Panc1 (cell line): ENCODE results near the gene WDR33. TPM values are rescaled to one million over a fixed set of nuclear protein-coding genes. Genes with fewer than 3 reads are reported as not detected.

Experiments used
- ATAC-seq: fragments of 200-7000 bp; cut with Tn5 transposase; 2 replicates; pipeline ENCODE4 v1.9.1; 2020; ENCODE audit warnings: mild to moderate bottlenecking, moderate library complexity
- BruUV-seq: library from RNA; stranded (reverse); fragments of 400-500 nt; replicated peaks from 2 replicates; lab custom pipeline; 2021; lab: Mats Ljungman, UMichigan
- CTCF ChIA-PET: fragments of 300-600 bp; sonication (Branson Sonifier 250); formaldehyde crosslinking; loops from one replicate; lab custom pipeline; 2022; ENCODE audit warnings: antibody characterized with exemption; lab: Charles Lee
- POLR2A ChIA-PET: fragments of 300-600 bp; sonication (Branson Sonifier 250); formaldehyde crosslinking; loops from one replicate; lab custom pipeline; 2022; ENCODE audit warnings: antibody characterized with exemption; lab: Charles Lee
- DNase-seq: peaks from one replicate; pipeline ENCODE4 v3.0.0-alpha.2; 2010; ENCODE audit warnings: low read depth, low spot score
- H3K27ac ChIP-seq: 2 replicates; pipeline ENCODE4 v1.5.1; 2011; ENCODE audit warnings: mild to moderate bottlenecking, low read length, inconsistent platforms
- H3K27me3 ChIP-seq: fragments of 200-500 bp; sonication (Bioruptor generic); 2 replicates; pipeline ENCODE4 v1.6.0; 2014; ENCODE audit warnings: low read length, inconsistent platforms; ENCODE audit not compliant: control insufficient read depth, insufficient read depth
- H3K36me3 ChIP-seq: fragments of 200-500 bp; sonication (Bioruptor generic); 2 replicates; pipeline ENCODE4 v1.5.1; 2014; ENCODE audit warnings: inconsistent platforms, mild to moderate bottlenecking, low read length, moderate library complexity; ENCODE audit not compliant: control insufficient read depth, insufficient read depth
- H3K4me1 ChIP-seq: 2 replicates; pipeline ENCODE4 v1.5.1; 2011; ENCODE audit warnings: inconsistent platforms, mild to moderate bottlenecking, low read length, moderate library complexity; ENCODE audit not compliant: control insufficient read depth, insufficient read depth
- H3K4me3 ChIP-seq, 2 experiments: 2 replicates each; pipeline ENCODE4 v1.5.1; 2011 to 2012; ENCODE audit warnings: low read depth in 2 of 2, low read length in 2 of 2, mild to moderate bottlenecking in 2 of 2, inconsistent platforms in 1 of 2, moderate library complexity in 1 of 2
- H3K9me3 ChIP-seq: fragments of 200-500 bp; sonication (Bioruptor generic); 2 replicates; pipeline ENCODE4 v1.5.1; 2014; ENCODE audit warnings: low read depth, mild to moderate bottlenecking, inconsistent platforms, low read length, moderate library complexity; ENCODE audit not compliant: control insufficient read depth, insufficient read depth
- POLR2AphosphoS5 ChIP-seq: IDR thresholded peaks from 2 replicates; pipeline ENCODE4 v1.6.1; 2012; ENCODE audit warnings: mild to moderate bottlenecking, low read depth, low read length, moderate library complexity
- SIN3A ChIP-seq: IDR thresholded peaks from 2 replicates; pipeline ENCODE4 v1.6.1; 2012; ENCODE audit warnings: low read depth, mild to moderate bottlenecking, low read length, moderate library complexity, borderline replicate concordance; ENCODE audit not compliant: insufficient read depth
- TCF7L2 ChIP-seq: IDR thresholded peaks from 2 replicates; pipeline ENCODE4 v1.6.1; 2011; ENCODE audit warnings: mild to moderate bottlenecking, low read depth, low read length, inconsistent platforms
- in situ Hi-C: cut with HindIII; loops from 2 replicates; pipeline ENCODE4 v1.10.0; 2016; ENCODE audit warnings: low sequenced_read_pairs, low pct_unique_long_range_greater_than_20kb
- intact Hi-C: fragments of 100-400 bp; cut with micrococcal nuclease; formaldehyde crosslinking; loops from one replicate; pipeline ENCODE4 v1.10.0; 2022; ENCODE audit not compliant: unreplicated experiment
- total RNA-seq: library from RNA; stranded (reverse); gene quantifications from one replicate; pipeline ENCODE4 v1.2.1, GENCODE V29; 2021; ENCODE audit not compliant: unreplicated experiment
- TF ChIP-seq, protein P1 (sequence below): fragments of 450-650 bp; IDR thresholded peaks from 2 replicates; pipeline ENCODE4 v1.5.1; 2017; ENCODE audit warnings: mild to moderate bottlenecking
- TF ChIP-seq, protein P2 (sequence below), 2 experiments: IDR thresholded peaks; 2 replicates each; pipeline ENCODE4 v1.6.1; 2011 to 2012; ENCODE audit warnings: low read depth in 2 of 2, control low read depth in 1 of 2, low read length in 1 of 2, mild to moderate bottlenecking in 1 of 2, moderate library complexity in 1 of 2; ENCODE audit not compliant: insufficient read depth in 1 of 2

The WDR33 gene
- total RNA-seq, 1 experiment from 2014 or later: 63.7 TPM

DNA sequence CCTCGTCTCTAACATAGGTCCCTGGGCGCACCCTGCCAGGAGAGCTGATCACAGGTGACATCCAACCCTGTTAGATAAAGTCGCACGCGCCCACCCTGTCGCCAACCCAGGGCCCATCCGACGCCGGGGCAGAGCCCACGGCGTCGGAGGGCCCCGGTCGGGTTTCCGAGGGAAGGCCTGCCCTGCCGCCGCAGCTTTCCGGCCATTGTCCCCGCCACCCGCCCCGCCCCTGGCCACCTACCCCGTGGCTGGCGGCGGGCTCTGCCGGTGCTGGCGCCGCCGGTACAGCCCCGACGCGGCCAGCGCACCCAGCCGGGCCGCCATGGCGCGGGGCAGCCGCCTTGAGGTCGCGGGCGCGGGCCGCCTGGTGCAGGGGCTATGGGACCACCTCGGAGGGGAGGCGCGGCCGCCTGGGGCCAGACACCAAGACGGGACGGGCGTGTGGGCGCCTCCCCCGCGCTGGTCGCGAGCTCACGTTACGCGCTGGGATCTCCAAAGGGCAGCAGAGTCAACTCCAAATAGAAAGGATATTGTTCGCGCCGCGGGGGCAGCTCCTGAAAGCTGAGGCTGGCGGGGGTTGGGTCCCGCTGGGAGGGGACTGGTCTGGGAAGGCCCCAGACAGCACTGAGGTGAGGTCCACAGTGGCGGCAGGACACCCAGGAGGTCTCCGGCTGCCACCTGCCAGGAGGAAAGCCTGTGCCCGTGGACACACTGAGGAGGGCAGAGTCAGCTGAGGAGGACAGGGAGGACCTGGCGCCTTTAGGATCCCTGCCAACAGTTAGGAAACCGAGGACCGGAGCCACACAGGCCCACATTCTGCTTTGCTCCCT is 146.7 kb downstream of the WDR33 start:
- no TSS peak for BruUV-seq
- POLR2A ChIA-PET: interaction anchor here (0.5 kb wide), 1 partner anchor 435 kb away, joined by 4 read pairs; no protein-coding TSS in a partner anchor
- in situ Hi-C loops: no loop called here

DNA sequence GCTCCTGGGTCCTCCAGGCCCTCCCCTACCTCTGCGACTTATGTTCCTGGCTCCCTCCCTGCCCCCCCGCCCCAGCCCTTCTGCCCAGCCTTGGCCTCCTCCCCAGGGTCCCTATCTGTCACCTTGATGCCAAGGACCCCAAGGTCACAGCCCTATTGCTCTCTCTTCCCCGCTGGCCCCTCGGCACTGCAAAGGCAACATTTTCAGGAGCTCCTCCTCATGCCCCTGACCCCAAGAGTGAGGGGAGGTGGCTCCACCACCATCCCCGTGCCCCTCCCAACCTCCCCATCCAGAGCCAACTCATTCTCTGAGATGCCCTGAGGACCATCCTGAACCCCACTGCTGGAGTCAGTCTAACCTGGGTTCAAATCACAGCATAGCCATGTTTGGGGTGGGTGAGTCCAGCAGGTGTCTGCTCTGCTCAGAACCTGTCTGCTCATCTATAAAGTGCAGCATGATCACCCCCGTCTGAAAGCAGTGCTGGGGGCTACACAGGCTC is 147.4 kb downstream of the WDR33 start:
- Histone ChIP-seq H3K4me1 (no peaks in the 10 kb centered on the region), H3K9me3 (no peaks in the 10 kb centered on the region), H3K27me3 (0 out of 2 replicates have a peak, but pooled peaks cover 2% of the 10 kb centered on the region), H3K27ac (no peak overlapping the region), H3K36me3 (no peaks in the 10 kb centered on the region), H3K4me3 (no peak overlapping the region)
- intact Hi-C loops (no loop called here), in situ Hi-C loops (no loop called here)
- ChIA-PET CTCF (interaction anchor here (0.7 kb wide), 1 partner anchor 72 kb away, joined by 3 read pairs; no protein-coding TSS in a partner anchor), POLR2A (interaction anchor here (0.5 to 0.7 kb wide), 2 partner anchors 47 to 434 kb away, joined by 3 to 4 read pairs; no protein-coding TSS in a partner anchor)
- DNase-seq (no peak), ATAC-seq (no peak)
- TF ChIP-seq, protein P1, sequence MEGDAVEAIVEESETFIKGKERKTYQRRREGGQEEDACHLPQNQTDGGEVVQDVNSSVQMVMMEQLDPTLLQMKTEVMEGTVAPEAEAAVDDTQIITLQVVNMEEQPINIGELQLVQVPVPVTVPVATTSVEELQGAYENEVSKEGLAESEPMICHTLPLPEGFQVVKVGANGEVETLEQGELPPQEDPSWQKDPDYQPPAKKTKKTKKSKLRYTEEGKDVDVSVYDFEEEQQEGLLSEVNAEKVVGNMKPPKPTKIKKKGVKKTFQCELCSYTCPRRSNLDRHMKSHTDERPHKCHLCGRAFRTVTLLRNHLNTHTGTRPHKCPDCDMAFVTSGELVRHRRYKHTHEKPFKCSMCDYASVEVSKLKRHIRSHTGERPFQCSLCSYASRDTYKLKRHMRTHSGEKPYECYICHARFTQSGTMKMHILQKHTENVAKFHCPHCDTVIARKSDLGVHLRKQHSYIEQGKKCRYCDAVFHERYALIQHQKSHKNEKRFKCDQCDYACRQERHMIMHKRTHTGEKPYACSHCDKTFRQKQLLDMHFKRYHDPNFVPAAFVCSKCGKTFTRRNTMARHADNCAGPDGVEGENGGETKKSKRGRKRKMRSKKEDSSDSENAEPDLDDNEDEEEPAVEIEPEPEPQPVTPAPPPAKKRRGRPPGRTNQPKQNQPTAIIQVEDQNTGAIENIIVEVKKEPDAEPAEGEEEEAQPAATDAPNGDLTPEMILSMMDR: no peak
- TF ChIP-seq SIN3A (no peak), TCF7L2 (no peak), POLR2AphosphoS5 (no peak)
- TF ChIP-seq, protein P2, sequence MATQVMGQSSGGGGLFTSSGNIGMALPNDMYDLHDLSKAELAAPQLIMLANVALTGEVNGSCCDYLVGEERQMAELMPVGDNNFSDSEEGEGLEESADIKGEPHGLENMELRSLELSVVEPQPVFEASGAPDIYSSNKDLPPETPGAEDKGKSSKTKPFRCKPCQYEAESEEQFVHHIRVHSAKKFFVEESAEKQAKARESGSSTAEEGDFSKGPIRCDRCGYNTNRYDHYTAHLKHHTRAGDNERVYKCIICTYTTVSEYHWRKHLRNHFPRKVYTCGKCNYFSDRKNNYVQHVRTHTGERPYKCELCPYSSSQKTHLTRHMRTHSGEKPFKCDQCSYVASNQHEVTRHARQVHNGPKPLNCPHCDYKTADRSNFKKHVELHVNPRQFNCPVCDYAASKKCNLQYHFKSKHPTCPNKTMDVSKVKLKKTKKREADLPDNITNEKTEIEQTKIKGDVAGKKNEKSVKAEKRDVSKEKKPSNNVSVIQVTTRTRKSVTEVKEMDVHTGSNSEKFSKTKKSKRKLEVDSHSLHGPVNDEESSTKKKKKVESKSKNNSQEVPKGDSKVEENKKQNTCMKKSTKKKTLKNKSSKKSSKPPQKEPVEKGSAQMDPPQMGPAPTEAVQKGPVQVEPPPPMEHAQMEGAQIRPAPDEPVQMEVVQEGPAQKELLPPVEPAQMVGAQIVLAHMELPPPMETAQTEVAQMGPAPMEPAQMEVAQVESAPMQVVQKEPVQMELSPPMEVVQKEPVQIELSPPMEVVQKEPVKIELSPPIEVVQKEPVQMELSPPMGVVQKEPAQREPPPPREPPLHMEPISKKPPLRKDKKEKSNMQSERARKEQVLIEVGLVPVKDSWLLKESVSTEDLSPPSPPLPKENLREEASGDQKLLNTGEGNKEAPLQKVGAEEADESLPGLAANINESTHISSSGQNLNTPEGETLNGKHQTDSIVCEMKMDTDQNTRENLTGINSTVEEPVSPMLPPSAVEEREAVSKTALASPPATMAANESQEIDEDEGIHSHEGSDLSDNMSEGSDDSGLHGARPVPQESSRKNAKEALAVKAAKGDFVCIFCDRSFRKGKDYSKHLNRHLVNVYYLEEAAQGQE (IDR thresholded peaks at IDR 0.05; ENCODE audit: insufficient read depth in 1 of 2, low read depth in 2 of 2, low read length in 1 of 2): no peak
- no TSS peak for BruUV-seq

More for the DNA sequence above, 146.7 kb downstream of the WDR33 start:
- Histone ChIP-seq H3K9me3 (no peaks in the 10 kb centered on the region), H3K27ac (no peak overlapping the region), H3K4me3 (peak overlapping the region in 1 of 2 experiments; percentile 15; a peak in 1 of 4 replicates), H3K36me3 (no peaks in the 10 kb centered on the region), H3K27me3 (0 out of 2 replicates have a peak, but pooled peaks cover 2% of the 10 kb centered on the region), H3K4me1 (no peaks in the 10 kb centered on the region)
- DNase-seq (no peak), ATAC-seq (no peak)
- intact Hi-C loops: no loop called here
- CTCF ChIA-PET: interaction anchor here (0.7 kb wide), 1 partner anchor 73 kb away, joined by 3 read pairs; no protein-coding TSS in a partner anchor
- TF ChIP-seq, protein P2 (IDR thresholded peaks at IDR 0.05; ENCODE audit: insufficient read depth in 1 of 2, low read depth in 2 of 2, low read length in 1 of 2): no peak
- TF ChIP-seq TCF7L2 (no peak), POLR2AphosphoS5 (no peak), SIN3A (no peak)
